ENCODE results near the gene PTPRN2.

- TF ChIP-seq L3MBTL2 (conservative IDR thresholded peaks at IDR 0.05) (no peak), BHLHE40 (IDR thresholded peaks at IDR 0.05; ENCODE audit: borderline replicate concordance) (no peak), FOXM1 (IDR thresholded peaks at IDR 0.05; ENCODE audit: borderline replicate concordance) (no peak), ZNF384 (IDR thresholded peaks at IDR 0.05) (no peak), HDGF (IDR thresholded peaks at IDR 0.05; ENCODE audit: borderline replicate concordance) (no peak), SP1 (IDR thresholded peaks at IDR 0.05) (no peak), NFRKB (IDR thresholded peaks at IDR 0.05) (no peak), SUZ12 (IDR thresholded peaks at IDR 0.05) (no peak), LEF1 (IDR thresholded peaks at IDR 0.05; ENCODE audit: borderline replicate concordance) (no peak), TARDBP (IDR thresholded peaks at IDR 0.05) (no peak), ARNT (IDR thresholded peaks at IDR 0.05) (no peak)
Measured at GRCh38 chr7:158049271-158049670, 538.4 kb downstream of the PTPRN2 start.
